ENCODE results near the gene SLCO2B1. TPM values are rescaled to one million over a fixed set of nuclear protein-coding genes. Genes with fewer than 3 reads are reported as not detected.

The SLCO2B1 gene
- total RNA-seq, 2 donors from 2014 or later: 37.6 to 50.3 TPM

DNA sequence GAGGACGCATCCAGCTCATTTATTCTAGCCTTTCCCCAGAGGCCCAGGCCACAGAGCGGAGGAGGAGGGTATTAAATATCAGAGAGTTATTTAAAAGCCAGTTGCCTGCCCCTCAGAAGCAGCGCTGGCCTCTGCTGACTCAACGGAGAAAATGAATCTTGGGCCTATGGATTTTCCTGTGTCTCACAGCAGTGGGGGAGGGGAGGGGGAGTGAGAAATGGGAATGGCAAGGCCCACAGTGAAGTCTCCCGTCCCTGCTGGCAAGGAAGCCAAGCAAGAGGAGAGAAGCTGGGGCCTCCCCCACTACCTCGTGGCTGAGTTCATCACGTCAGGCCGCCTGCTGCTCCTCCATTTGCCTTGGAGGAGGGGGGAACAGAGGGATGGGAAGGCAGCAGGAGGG is 85.2 kb downstream of the SLCO2B1 start:
- TF ChIP-seq, protein P1, sequence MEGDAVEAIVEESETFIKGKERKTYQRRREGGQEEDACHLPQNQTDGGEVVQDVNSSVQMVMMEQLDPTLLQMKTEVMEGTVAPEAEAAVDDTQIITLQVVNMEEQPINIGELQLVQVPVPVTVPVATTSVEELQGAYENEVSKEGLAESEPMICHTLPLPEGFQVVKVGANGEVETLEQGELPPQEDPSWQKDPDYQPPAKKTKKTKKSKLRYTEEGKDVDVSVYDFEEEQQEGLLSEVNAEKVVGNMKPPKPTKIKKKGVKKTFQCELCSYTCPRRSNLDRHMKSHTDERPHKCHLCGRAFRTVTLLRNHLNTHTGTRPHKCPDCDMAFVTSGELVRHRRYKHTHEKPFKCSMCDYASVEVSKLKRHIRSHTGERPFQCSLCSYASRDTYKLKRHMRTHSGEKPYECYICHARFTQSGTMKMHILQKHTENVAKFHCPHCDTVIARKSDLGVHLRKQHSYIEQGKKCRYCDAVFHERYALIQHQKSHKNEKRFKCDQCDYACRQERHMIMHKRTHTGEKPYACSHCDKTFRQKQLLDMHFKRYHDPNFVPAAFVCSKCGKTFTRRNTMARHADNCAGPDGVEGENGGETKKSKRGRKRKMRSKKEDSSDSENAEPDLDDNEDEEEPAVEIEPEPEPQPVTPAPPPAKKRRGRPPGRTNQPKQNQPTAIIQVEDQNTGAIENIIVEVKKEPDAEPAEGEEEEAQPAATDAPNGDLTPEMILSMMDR (IDR thresholded peaks at IDR 0.05): no peak
- Histone ChIP-seq H3K4me3 (no peak overlapping the region), H3K4me1 (peaks cover 6% of the 10 kb centered on the region), H3K27ac (no peak overlapping the region), H3K27me3 (peaks cover 16% of the 10 kb centered on the region), H3K36me3 (no peaks in the 10 kb centered on the region), H3K9ac (ENCODE audit: low read depth in 2 of 2, low read length in 2 of 2) (no peak overlapping the region), H3K9me3 (no peaks in the 10 kb centered on the region)
- DNase-seq: no peak
- intact Hi-C loops (cut with DNase I): no loop called here

DNA sequence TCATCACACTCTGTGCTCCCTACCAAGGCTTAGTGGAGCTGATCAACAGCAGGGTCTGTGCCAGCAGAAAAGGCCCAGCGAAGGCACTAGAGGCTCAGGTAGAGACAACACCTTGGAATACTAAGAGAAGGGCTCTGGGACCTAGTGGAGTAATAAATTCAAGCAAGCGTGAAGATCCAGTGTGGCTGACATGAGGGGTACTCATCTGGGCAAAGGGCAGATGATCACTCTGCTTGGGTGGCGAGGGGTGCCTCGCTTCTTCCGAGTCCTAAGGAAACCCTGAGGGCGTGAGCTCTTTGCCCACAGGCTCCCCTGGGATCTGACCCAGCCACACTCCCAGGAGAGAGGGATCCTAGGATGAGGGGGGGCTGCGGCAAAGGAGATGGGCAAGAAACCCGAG is 86.1 kb downstream of the SLCO2B1 start:
- DNase-seq: no peak
- Histone ChIP-seq H3K4me1 (peaks cover 6% of the 10 kb centered on the region), H3K27me3 (peaks cover 16% of the 10 kb centered on the region), H3K9me3 (no peaks in the 10 kb centered on the region), H3K27ac (no peak overlapping the region), H3K9ac (ENCODE audit: low read depth in 2 of 2, low read length in 2 of 2) (no peak overlapping the region), H3K4me3 (no peak overlapping the region), H3K36me3 (no peaks in the 10 kb centered on the region)
- TF ChIP-seq, protein P1 (IDR thresholded peaks at IDR 0.05): no peak
- intact Hi-C loops (cut with DNase I): no loop called here

DNA sequence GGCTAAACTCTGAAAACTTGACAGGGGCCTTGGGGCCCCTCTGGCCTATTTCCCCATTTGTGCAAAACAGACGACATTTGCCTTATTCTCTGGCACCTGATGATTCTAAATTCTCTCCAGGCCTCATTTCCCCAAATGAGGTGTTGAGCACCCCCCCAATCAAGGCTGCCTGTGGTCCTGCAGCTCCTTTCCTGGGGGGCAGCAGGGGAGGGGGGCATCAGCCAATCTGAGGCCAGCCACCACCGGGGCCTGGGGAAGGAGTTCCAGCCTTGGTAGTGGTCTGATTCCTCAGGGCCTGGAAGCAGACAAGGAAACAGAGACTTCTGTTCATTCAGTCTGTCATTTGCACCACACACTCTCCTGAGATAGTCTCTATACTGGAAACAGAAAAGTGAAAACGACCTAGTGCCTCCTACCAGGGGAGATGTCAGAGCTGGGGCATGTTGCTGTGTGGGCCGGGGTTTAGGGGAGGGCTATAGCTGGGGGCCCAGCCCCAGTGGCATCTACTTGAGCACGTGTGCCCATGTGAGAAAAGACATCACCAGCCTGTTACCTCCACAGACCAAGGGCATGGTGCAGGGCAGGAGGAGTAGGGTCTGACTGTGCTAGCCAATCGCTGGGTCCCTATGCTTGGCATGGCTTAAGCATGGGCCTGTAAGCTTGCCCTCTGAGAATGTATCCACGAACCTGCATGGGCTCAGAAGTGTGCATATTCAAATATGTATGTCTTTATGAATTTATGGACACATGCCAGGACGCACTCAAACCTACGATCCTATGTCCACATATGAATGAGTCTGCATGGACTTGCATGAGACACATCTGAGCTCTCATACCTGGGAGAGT is 87.9 kb downstream of the SLCO2B1 start:
- intact Hi-C loops (cut with DNase I): no loop called here
- H3K9ac ChIP-seq (ENCODE audit: low read depth in 2 of 2, low read length in 2 of 2): no peak overlapping the region
- H3K4me1 ChIP-seq: peaks cover 6% of the 10 kb centered on the region
- H3K27me3 ChIP-seq: peaks cover 25% of the 10 kb centered on the region
- DNase-seq: no peak
- no peak overlapping the region for H3K4me3 ChIP-seq
- H3K9me3 ChIP-seq: no peaks in the 10 kb centered on the region
- H3K36me3 ChIP-seq: no peaks in the 10 kb centered on the region
- TF ChIP-seq, protein P1 (IDR thresholded peaks at IDR 0.05): no peak
- no peak overlapping the region for H3K27ac ChIP-seq

DNA sequence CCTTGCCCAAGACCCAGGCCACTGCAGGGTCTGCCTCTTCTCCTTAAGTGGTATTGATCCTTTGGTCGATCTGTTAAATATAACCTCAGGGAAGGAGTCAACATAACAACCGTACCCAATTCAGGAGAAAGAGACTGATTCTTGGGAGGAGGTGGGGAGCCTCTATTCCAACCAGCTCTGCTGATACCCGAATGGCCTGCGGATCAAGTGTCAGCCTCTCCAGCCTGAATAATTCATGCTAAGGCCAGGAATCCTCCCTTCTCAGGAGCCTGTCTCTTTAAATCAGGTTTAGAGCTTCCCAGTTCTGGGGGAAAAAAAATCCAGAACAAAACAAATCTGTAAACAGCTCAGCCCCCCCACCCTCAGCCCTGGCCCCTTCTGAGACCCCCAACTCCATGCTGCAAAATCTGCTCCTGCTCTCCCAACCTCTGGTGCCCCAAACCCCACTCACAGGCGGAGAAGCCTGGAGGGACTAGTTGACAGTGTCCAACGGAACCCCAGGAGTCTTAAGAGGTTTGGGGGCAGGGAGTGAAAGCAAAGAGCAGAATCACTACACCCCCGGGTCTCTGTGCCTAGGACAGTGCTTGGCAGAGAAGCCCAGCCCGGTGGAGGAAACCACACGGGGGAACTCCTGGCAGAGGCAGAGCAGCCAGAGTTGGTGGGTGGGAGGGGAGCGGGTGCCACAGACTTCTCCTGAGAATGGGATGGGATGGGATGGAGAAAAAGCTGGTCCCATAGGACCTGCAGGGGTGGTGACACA is 88.8 kb downstream of the SLCO2B1 start:
- no peak for DNase-seq
- Histone ChIP-seq H3K27ac (no peak overlapping the region), H3K4me3 (no peak overlapping the region), H3K9me3 (no peaks in the 10 kb centered on the region), H3K4me1 (peaks cover 6% of the 10 kb centered on the region), H3K36me3 (no peaks in the 10 kb centered on the region), H3K9ac (ENCODE audit: low read depth in 2 of 2, low read length in 2 of 2) (no peak overlapping the region), H3K27me3 (peaks cover 28% of the 10 kb centered on the region)
- TF ChIP-seq, protein P1 (IDR thresholded peaks at IDR 0.05): no peak
- intact Hi-C loops (cut with DNase I): loop anchor here (2.0 kb wide), 1 partner anchor 99 kb away; no protein-coding TSS in a partner anchor

DNA sequence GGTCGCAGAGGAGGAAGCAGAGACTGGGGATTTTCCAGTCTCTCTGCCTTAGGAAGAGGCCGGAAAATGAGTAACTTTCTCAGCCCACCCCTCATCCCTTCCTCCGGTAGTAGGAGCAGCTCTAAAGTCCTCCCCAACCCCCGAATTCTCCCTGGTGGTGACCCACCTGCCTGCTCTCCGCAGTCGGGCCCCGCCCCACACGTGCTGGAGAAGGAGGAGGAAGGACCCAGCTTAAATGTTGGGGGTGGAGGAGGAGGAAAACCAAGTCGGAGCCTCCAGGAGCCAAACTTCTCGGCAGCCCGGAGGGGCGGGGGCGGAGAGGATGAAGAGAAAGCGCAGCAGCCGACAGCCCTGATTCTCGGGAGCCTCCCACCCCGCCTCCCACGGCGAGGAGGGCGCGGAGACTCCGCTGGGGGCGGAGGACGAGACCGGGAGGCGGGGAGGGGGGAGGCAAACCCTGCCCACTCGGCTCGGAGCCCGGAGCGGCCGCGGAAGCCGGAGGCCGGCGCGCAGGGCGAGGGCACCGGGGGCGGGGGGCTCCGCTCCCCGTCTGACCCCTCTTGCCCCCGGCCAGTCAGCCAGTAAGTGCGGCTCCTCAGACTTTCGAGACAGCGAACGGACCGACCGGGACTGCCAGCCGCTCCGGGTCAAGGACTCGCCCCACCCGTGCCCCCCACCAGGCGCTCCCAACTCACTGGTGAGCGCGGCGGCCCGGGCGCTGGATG is 89.6 kb downstream of the SLCO2B1 start, which contains the start of gene TPBGL:
Gene TPBGL (plus strand): TSS at position 464 of the 725 bp plus-strand sequence. CDS start 276 bp downstream, outside the sequence.
- H3K36me3 ChIP-seq: no peaks in the 10 kb centered on the region
- peak within 1 kb of the TSS in 1 of 2 donors; percentile 76 for H3K9ac ChIP-seq (ENCODE audit: low read depth in 2 of 2, low read length in 2 of 2)
- peaks cover 6% of the 10 kb centered on the region for H3K4me1 ChIP-seq
- DNase-seq: no peak
- no peaks in the 10 kb centered on the region for H3K9me3 ChIP-seq
- peak within 1 kb of the TSS; percentile 34 for H3K4me3 ChIP-seq
- H3K27me3 ChIP-seq: peaks cover 28% of the 10 kb centered on the region
- intact Hi-C loops (cut with DNase I): loop anchor here (2.0 kb wide), 1 partner anchor 100 kb away; no protein-coding TSS in a partner anchor
- H3K27ac ChIP-seq: no peak within 1 kb of the TSS
- TF ChIP-seq, protein P1 (IDR thresholded peaks at IDR 0.05): no peak
